ENCODE measurements around the gene CFHR3.
"Not testable (repeated sequence)": the region's sequence is repeated elsewhere in the genome, so short reads cannot be mapped to it uniquely, and the experiment has no call there.

The CFHR3 gene

GRCh38 chr1:196774603-196775002, at the start of gene CFHR3:
Gene CFHR3 (plus strand): TSS chr1:196774840. CDS start chr1:196774887, 47 bp downstream.
- no peak for DNase-seq

GRCh38 chr1:196732526-196732925, 42.1 kb upstream of the CFHR3 start:
- DNase-seq, result no peak

- DNase-seq, result no peak
Observed at GRCh38 chr1:196733091-196733970, 41.3 kb upstream of the CFHR3 start.

GRCh38 chr1:196734006-196734405, 40.6 kb upstream of the CFHR3 start:
- DNase-seq, result no peak

- DNase-seq, result no peak
Observed at GRCh38 chr1:196734460-196734859, 40.2 kb upstream of the CFHR3 start.

GRCh38 chr1:196738730-196739129, 35.9 kb upstream of the CFHR3 start:
- no peak for DNase-seq

- peak; percentile 23 for DNase-seq
Observed at GRCh38 chr1:196743244-196743643, 31.4 kb upstream of the CFHR3 start.

- not testable (repeated sequence) for DNase-seq
Observed at GRCh38 chr1:196765019-196765740, 9.5 kb upstream of the CFHR3 start.

GRCh38 chr1:196769823-196770222, 4.8 kb upstream of the CFHR3 start:
- not testable (repeated sequence) for DNase-seq

GRCh38 chr1:196773713-196774112, 927 bp upstream of the CFHR3 start:
- no peak for DNase-seq

GRCh38 chr1:196774175-196774574, 465 bp upstream of the CFHR3 start:
- no peak for DNase-seq

GRCh38 chr1:196777603-196778002, 3.0 kb downstream of the CFHR3 start:
- DNase-seq, result no peak

- DNase-seq, result no peak
Observed at GRCh38 chr1:196779093-196779492, 4.5 kb downstream of the CFHR3 start.

GRCh38 chr1:196791252-196791651, 16.6 kb downstream of the CFHR3 start:
- DNase-seq, result not testable (repeated sequence)

- DNase-seq, result not testable (repeated sequence)
Observed at GRCh38 chr1:196794103-196794502, 19.5 kb downstream of the CFHR3 start.

- DNase-seq, result no peak
Observed at GRCh38 chr1:196797891-196798290, 23.3 kb downstream of the CFHR3 start.

- DNase-seq, result not testable (repeated sequence)
Observed at GRCh38 chr1:196801920-196802319, 27.3 kb downstream of the CFHR3 start.

GRCh38 chr1:196808529-196809235, 34.0 kb downstream of the CFHR3 start:
- DNase-seq, result no peak

GRCh38 chr1:196817442-196817841, 42.8 kb downstream of the CFHR3 start:
- DNase-seq, result not testable (repeated sequence)

GRCh38 chr1:196819531-196819930, 44.9 kb downstream of the CFHR3 start, which contains the start of gene CFHR1:
Gene CFHR1 (plus strand): TSS chr1:196819731. CDS start chr1:196819845, 114 bp downstream.
- not testable (repeated sequence) for DNase-seq

- peak; percentile 44 for DNase-seq
Observed at GRCh38 chr1:196827860-196828259, 53.2 kb downstream of the CFHR3 start.

All from eye (tissue), 1 donor.